HG03520 (cell line): ENCODE results near the gene NPS.

Experiments used
- ATAC-seq: cut with Tn5 transposase; IDR thresholded peaks from one replicate; pipeline ENCODE4 v1.9.1; 2021; ENCODE audit warnings: mild to moderate bottlenecking, moderate library complexity; ENCODE audit not compliant: unreplicated experiment

The NPS gene

DNA sequence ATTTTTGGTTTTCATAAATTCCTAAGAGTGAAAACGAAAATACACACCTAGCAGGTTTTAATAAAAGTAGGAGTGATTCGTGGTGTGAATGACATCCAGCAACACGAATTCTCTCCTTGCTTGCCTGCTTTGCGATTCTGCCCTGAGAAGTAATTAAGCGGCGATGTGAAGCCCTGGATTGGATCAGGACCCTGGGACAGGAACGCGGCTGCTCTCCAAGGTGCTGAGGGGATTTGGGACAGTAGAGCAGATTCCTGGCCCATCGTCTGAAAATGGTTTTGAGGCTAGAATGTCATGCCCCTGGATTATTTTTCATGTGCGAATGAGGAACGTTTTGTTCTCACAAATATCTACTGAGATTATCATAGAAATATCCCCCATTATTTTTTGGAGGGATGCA, 7.8 kb downstream of the NPS start:
- no peak for ATAC-seq

DNA sequence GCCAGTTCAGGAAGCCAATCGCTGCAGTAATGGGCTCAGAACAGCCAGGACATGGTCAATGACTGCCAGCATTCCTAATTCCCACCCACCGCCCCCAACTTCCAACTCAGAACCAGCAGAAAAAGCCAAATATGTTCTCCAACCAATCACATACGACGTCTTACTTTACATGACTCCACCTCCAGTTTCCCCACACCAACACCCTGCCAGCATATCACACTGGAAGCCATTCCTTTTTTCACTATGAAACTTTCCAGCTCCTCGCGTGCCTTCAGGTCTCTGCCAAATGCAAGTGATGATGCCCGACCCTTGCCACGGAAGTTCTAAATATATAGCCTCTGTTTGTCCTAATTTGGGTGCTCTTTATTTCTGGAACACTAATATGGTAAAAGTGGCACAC, 12.5 kb downstream of the NPS start:
- no peak for ATAC-seq

DNA sequence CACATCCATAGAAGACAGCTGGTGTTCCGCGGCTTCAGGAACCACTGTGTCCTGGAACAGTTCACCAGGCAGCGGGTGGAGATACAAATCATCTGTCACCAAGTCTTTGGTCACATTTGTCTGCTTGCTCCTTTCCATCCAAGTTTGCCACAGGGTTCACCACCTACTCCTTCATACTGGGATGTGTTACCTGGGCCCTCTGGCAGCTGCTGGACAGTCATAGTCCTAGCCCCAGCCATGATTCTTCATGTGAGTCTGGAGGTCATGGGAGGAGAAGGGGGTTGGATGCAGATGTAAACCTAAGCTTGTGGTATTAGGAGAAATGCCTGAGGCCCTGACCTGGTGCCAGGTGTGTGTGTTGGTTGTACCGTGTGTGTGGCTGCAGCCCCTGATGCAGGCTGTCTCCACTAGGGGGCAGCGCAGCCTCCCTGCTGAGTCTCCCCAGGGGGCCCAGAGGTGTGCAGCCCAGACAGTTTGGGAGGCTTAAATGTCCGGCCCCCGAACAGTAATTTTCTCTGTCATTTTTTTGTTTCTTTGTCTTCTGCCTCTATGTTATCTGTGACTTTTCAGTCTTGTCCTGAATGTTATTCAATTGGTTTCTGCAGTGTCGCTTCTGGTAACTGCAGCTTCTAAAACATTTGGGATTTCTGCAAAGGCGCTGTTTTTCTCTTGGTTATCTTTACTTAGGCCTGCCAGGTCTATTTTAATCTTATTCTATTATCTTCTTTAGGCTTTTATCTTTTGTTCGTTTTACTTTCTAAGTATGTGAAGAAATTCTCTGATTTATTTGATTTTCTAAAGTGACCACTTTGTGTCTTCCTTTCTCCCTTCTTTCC, 14.8 kb downstream of the NPS start:
- no peak for ATAC-seq

DNA sequence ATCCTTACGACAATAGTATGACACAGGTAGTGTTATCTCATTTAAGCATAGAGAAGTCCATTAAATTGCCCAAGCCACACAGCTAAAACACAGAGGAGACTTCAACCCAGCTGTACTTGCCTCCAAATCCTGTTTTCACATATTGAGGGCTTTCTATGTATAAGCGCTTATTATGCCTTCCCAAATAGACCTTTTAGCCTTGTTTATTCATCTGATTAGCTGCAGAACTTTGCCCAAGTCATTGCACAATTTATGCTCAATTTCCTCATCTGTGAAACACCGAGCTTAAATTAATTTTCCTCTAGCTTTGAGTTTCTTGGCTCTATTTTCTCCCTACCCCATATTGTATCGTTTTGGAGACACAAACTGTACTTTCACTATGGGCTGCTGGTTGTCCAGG, 15.5 kb downstream of the NPS start:
- no peak for ATAC-seq

DNA sequence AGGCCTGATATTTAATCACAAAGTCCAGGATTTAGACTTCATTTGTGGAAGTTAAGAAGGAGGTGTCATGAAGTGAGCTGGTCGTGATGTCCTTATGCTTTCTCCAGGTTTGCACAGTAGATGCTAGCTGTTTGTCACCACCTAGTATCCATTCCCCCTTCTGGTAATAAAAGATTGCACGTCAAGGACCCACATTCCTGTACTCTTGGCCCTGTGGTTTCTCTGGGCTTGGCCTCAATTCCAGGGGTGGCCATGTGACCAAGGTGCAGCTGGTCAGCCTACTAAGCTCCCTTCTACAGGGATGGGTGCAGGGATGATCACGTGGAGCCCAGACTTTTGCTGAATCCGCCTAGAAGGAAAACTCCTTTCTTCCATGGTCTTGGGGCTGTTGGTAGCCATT, 16.5 kb downstream of the NPS start:
- no peak for ATAC-seq

DNA sequence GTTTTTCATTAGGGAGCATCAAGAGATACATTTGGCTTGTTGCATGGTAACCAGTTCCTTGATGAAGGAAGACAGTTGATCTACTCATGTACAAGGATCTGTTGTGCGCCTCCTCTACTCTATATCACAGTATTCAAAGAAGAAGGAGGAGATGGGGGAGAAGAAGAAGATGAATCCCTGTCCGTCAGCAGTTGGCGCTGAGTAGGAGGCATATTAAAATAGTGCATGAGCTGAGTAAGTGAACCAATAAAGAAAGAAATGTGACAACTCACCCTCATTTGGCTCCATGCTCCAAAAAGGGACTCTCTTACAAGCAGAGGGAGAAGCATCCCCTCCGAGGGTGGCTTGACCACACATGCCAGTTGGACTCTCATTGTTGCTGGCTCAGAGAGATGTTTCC, 20.1 kb downstream of the NPS start:
- ATAC-seq = no peak

DNA sequence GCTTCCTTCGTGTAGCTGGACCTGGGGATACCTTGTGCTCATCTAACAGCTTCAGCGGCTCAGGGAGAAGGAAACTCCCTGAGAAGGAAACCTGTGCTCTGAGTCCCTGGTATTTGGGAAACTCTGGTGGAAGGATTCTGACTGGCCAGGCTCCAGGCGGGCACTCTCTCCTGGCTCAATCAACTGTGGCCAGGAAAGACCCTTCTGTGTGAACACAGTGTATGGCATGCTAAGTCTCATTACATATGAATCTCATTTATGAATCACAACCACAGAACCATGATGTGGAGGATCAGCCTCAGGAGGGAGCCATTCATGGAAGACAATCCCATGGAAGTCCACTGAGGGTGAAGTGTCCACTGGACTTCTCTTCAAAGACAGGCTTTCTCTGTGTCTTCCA, 20.9 kb downstream of the NPS start:
- ATAC-seq = no peak

DNA sequence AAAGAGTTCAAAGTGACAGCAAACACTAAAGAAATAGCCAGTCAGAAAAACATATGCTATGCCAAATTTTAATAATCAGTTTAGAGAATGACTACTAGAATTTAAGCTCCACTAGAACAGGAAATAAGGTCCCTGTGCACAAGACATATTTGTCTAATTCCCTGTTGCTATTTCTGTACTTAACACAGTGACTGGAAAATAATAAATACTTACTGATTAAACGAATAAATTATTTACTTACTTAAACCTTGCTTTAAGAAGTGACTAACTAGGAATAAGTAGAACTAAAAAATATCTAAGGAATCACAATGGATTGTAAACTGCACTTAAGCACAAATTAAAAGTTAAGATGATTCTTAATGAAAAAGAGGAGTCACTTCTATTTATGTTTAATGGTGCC, 22.3 kb downstream of the NPS start:
- no peak for ATAC-seq

DNA sequence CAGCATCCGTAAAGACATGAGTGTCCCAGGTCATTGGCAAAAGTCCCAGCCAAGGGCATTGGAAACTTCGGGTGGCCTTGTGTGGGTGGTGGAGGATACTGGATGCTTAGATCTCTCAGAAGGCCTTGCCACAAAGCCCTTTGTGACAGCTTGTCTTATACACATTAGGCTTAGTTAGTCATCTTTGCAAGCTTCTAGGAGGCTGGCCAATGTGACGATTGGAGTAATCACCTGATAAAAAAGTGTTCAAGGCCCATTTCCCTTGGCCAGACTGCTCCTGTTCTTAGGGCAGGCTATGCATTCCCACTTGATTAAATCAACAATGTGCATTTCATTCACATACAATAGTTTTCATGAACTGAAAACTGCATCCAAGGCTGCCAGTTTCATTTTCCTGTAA, 26.9 kb downstream of the NPS start:
- ATAC-seq = no peak

DNA sequence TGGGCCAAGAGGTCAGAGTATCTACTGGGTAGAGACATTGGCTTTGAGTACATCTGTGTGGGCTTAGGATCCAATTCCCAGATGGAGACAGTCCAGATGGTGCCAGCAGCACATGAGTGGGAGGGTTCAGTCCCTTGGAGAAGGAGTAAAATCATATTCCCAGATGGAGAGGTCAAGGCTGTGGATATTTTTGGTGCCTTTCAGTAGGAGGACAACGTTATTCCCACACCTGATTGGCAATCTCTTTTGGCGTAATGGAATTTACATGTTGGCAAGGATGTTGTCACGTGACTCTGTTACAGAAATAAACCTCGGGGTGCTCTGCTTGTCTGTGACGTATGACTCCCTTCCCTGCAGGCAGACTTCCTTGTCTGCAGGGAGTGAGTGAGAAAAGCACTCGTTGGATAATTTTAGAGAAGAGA, 27.6 kb downstream of the NPS start:
- ATAC-seq = no peak

DNA sequence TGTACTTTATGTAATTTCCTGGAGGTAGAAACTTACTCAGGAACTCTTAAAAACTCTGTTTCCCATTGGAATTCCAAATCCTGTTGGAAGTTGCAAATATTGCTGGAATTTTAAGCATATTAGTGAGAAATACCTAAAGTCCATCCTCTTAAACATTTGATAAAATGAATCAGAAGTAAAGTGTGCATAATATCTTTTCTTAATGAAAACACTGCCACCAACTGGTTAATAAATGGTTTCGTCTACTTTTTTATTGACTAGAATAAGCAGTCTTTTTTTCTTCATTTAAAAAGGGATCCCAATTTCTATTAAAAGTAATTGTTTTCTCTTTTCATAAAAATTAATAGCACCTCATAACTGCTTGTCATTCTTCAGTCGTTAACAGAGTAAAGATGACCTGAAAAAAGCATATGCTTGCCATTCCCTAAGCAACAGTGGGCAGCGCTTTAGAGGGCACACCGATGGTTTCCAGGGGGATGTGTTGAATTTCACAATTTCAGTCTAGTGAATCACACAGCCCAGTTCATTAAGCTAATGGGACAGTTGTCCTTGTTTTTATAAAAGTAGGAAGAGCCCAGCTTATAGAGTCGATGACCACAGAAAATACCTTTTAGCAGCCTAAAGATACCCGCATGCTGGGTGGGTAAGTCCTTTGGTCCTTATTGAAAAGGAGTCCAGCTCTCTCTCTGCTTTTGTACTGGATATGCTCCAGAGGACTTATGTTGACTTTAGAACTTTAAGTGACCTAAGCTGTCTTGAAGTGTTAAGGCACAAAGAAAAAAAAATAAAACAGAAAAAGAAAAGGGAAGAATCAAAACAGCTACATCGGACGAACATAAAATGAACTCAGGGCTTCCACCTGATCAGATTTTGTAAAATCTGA, 28.5 kb downstream of the NPS start:
- ATAC-seq = no peak

DNA sequence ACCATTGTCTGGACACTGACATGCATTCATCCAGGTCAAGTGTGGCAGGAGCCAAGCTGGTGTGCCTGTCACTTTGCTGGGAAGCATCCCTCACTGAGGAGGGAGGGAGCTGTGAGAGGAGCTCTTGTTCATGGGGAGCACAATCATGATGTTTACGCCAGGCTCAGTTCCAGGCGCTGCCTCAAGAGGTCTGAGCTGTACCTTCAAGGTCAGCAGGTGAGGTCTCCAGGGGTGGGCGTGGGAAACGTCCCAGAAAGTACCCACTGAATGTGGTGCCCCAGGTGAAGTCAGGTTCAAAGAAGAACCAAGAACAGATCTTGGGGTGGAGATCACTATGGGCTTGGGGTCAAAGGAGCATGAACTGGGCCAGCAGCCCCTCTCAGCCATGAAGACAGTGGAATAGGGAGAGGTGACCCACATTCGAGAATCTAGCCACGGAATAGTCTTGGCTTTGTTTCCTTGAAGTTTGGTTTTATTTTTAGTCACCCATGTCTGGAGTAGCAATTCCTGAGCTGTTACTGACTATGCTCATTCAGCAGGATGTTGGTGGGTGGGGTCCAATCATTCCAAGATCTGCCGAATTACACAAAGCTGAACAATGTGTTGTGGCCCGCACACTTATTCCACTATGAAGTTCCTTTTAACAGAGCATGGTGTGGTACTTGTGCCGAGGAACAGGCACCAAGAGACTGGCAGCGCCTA, 29.3 kb downstream of the NPS start:
- ATAC-seq = no peak

DNA sequence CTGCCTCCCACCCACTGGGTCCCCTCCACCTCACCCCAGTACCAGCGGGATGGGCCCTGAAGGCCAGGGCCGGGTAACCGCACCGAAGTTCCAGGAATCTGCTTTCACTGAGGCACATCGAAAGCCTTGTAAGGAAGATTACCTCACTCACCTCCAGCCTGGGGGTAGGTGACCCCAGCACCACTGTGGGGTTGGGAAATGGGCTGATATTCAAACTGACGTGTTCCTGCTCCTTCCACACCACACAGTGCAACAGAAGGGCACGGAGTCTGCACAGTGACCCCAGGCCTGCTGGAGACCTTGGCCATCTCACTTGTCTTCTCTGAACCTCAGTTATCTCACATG, 29.8 kb downstream of the NPS start:
- no peak for ATAC-seq

DNA sequence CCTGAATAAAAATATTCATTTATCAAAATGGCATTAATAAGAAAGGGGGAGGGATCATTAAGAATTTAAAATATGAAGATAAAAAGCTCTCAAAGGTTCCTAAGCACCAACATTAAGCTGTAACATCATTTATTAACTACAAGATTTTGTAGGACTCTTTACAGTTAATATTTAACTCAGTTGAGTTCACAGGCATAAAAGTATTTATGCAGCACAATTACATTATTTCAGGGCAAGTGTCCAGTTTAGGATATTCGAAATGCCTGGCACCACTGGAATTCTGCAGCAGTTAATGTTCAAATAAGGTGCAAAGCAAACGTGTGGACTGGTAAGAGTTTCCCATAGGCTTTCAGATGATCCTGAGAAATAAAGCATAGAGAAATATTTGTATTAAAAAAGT, 30.5 kb downstream of the NPS start:
- ATAC-seq = no peak

DNA sequence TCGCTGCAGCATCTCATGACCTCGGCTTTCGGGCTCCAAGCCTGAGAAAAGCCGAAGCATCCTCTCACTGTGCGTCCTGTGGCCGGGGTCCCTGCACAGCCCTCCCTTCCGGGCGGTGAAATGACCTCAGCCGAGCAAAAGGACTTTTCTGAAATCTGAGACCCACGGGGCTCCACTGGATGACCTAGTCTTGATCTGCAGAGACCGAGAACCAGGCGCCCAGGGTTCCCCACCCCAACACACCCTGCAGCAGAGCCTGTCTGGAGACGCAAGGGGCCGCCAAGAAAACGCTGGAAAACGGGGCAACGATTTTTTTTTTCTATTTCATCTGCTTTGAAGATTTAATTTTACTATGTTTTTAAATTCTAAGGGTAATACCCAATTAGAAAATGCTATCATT, 31.7 kb downstream of the NPS start:
- ATAC-seq = no peak

DNA sequence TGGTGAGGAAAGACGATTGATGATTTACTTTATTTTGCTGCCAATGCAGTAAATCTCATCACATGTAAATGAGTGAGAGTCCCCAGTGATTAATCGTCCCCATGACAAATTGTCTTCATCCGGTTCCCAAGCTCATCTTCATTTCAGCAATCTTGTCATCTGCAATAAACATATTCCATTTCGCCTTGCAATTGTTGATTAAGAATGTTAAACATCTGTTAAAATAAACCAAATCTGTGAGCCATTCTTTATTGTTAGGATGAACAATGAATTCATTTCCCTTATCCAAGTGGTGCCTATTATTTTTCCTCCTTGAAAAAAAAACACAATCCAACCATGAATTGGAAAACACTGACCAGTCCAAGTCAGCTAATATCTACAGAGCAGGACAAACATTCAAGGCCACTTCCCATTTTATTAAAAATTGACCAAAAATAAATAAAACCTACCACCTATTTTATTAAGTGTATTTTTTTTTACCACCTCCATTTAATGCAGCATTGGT, 36.5 kb downstream of the NPS start:
- ATAC-seq = no peak

DNA sequence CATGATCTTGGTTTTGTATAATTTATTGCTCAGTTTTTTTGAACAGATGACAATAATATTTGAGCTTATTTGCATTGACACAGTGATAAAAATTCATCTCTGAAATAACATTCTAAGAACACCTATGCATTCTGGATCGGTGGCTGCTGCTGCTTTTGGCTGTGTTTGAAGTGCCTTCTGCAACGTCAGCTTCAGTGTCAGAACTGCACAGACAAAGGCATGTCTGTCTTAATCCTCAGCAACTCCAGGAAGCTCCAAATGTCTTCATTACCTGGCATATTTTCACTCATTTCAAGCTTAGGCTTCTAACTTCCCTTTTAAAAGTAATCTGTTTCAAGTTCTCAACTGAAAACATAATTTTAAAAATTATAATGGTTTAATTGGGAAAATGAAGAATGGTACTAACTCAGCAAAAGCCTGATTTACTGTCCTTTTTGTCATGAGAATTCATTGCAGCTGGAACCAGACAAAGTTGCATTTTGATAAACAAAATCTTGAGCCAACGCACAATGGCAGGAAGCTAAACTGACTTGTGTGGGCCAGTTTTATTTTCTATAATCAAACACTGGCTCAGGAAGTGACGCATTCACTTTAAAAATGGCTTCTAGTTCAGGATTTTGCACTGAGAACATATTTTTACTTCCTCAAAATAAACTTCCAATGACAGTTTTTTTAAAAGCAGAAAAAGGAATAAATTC, 38.7 kb downstream of the NPS start:
- ATAC-seq = no peak

DNA sequence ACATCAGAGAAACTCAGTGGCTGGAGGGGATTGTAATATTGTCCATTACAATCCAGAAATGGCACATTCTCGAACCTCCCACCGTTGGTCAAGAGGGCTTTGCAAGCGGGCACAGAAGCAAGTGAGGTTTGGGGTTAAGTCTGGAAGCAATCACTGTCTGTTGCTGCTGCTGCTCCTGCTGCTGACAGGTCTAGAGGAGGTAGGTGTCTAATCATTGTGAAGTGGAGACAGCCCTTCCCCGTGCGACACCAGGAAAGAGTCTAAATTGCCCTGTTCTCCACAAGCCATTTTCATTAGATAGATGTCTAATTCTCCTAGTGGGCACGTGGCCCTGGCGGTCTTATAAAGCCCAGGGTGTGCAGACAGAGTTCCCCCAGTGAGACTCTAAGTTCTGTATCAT, 43.5 kb downstream of the NPS start:
- no peak for ATAC-seq

DNA sequence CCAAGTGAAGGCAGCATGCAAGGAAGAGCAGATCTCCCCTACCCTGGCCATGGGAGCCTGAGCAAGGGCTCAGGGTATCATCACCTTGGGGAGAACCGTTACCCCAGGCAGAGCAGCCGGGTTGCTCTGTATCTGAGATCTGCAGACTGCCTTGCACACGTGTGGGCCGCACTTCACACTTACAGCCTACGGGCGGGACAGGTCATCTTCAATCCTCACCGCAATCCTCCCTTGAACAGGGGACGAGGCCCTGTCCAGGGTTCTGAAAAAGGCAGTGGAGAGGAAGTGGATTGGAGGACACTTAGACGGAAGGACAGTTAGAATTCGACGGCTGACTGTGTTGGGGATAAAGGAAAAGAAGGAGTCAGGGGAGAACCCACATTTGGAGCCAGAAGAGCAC, 51.4 kb downstream of the NPS start:
- no peak for ATAC-seq
